ENCODE data around the gene HOXB1. TPM values are rescaled to one million over a fixed set of nuclear protein-coding genes. Genes with fewer than 3 reads are reported as not detected.
"Not testable (repeated sequence)": the region's sequence is repeated elsewhere in the genome, so short reads cannot be mapped to it uniquely, and the experiment has no call there.

HOXB1 gene
- total RNA-seq, 1 donor from 2014 or later = not detected

- no peak overlapping the region for H3K4me2 ChIP-seq
- H4K20me1 ChIP-seq (ENCODE audit: low read depth) = peaks cover 3% of the 10 kb centered on the region
- Mint-ChIP-seq H3K27ac (no peak overlapping the region), H3K36me3 (no peaks in the 10 kb centered on the region), H3K4me3 (no peak overlapping the region), H3K9me3 (no peaks in the 10 kb centered on the region), H3K27me3 (ENCODE audit: insufficient read depth, low read depth) (peaks cover 35% of the 10 kb centered on the region), H3K4me1 (no peaks in the 10 kb centered on the region)
- TF ChIP-seq EZH2 (IDR thresholded peaks at IDR 0.05) (no peak), EZH2phosphoT487 (IDR thresholded peaks at IDR 0.05) (no peak), CTCF (IDR thresholded peaks at IDR 0.05) (no peak)
- no peak overlapping the region for H3K27ac ChIP-seq
- no peak for DNase-seq (ENCODE audit: low spot score)
- no peaks in the 10 kb centered on the region for H3K9me3 ChIP-seq (ENCODE audit: low read depth)
- no peak overlapping the region for H3K9ac ChIP-seq
- peaks cover 94% of the 10 kb centered on the region for H3K27me3 ChIP-seq
- no peaks in the 10 kb centered on the region for H3K79me2 ChIP-seq (ENCODE audit: low read depth)
- H3K4me3 ChIP-seq = no peak overlapping the region
- H2AFZ ChIP-seq (replicated peaks) = no peak overlapping the region
- no peaks in the 10 kb centered on the region for H3F3A ChIP-seq (ENCODE audit: low read depth)
- H3K36me3 ChIP-seq = no peaks in the 10 kb centered on the region
- H3K4me1 ChIP-seq = no peaks in the 10 kb centered on the region
Measured at GRCh38 chr17:48513097-48513496, 17.7 kb downstream of the HOXB1 start.

GRCh38 chr17:48510761-48511604, 19.8 kb downstream of the HOXB1 start:
- TF ChIP-seq EZH2phosphoT487 (IDR thresholded peaks at IDR 0.05) (no peak), CTCF (IDR thresholded peaks at IDR 0.05) (no peak), EZH2 (IDR thresholded peaks at IDR 0.05) (no peak)
- no peaks in the 10 kb centered on the region for H3K36me3 Mint-ChIP-seq
- peaks cover 26% of the 10 kb centered on the region for H3K27me3 Mint-ChIP-seq (ENCODE audit: insufficient read depth, low read depth)

GRCh38 chr17:48510381-48510760, 20.4 kb downstream of the HOXB1 start:
- no peaks in the 10 kb centered on the region for H3K9me3 ChIP-seq (ENCODE audit: low read depth)
- H3F3A ChIP-seq (ENCODE audit: low read depth) = no peaks in the 10 kb centered on the region
- TF ChIP-seq EZH2phosphoT487 (IDR thresholded peaks at IDR 0.05) = no peak
- TF ChIP-seq CTCF (IDR thresholded peaks at IDR 0.05) = no peak
- TF ChIP-seq EZH2 (IDR thresholded peaks at IDR 0.05) = no peak
- no peak overlapping the region for H3K27ac ChIP-seq
- H3K79me2 ChIP-seq (ENCODE audit: low read depth) = no peaks in the 10 kb centered on the region
- no peaks in the 10 kb centered on the region for H3K9me3 Mint-ChIP-seq
- no peak overlapping the region for H3K27ac Mint-ChIP-seq
- no peak for DNase-seq (ENCODE audit: low spot score)
- H4K20me1 ChIP-seq (ENCODE audit: low read depth) = no peaks in the 10 kb centered on the region
- no peaks in the 10 kb centered on the region for H3K36me3 Mint-ChIP-seq
- H3K4me2 ChIP-seq = no peak overlapping the region
- peaks cover 94% of the 10 kb centered on the region for H3K27me3 ChIP-seq
- H3K27me3 Mint-ChIP-seq (ENCODE audit: insufficient read depth, low read depth) = peaks cover 26% of the 10 kb centered on the region
- H3K4me3 Mint-ChIP-seq = no peak overlapping the region
- no peaks in the 10 kb centered on the region for H3K36me3 ChIP-seq
- no peaks in the 10 kb centered on the region for H3K4me1 ChIP-seq
- no peak overlapping the region for H3K9ac ChIP-seq
- peaks cover 8% of the 10 kb centered on the region for H3K4me1 Mint-ChIP-seq
- no peak overlapping the region for H3K4me3 ChIP-seq
- no peak overlapping the region for H2AFZ ChIP-seq (replicated peaks)

More at GRCh38 chr17:48510761-48511604, 19.8 kb downstream of the HOXB1 start:
- no peak for DNase-seq (ENCODE audit: low spot score)
- H3K36me3 ChIP-seq = no peaks in the 10 kb centered on the region
- Mint-ChIP-seq H3K27ac (no peak overlapping the region), H3K4me3 (no peak overlapping the region), H3K9me3 (no peaks in the 10 kb centered on the region), H3K4me1 (peaks cover 5% of the 10 kb centered on the region)
- H3F3A ChIP-seq (ENCODE audit: low read depth) = no peaks in the 10 kb centered on the region
- no peak overlapping the region for H3K4me3 ChIP-seq
- H2AFZ ChIP-seq (replicated peaks) = no peak overlapping the region
- H3K27ac ChIP-seq = no peak overlapping the region
- H3K4me1 ChIP-seq = no peaks in the 10 kb centered on the region
- no peaks in the 10 kb centered on the region for H3K79me2 ChIP-seq (ENCODE audit: low read depth)
- no peak overlapping the region for H3K9ac ChIP-seq
- H3K27me3 ChIP-seq = peaks cover 94% of the 10 kb centered on the region
- no peaks in the 10 kb centered on the region for H4K20me1 ChIP-seq (ENCODE audit: low read depth)
- H3K9me3 ChIP-seq (ENCODE audit: low read depth) = no peaks in the 10 kb centered on the region
- H3K4me2 ChIP-seq = no peak overlapping the region

GRCh38 chr17:48509708-48510107, 21.1 kb downstream of the HOXB1 start:
- DNase-seq (ENCODE audit: low spot score); H4K20me1 ChIP-seq (ENCODE audit: low read depth); H3K4me1 Mint-ChIP-seq; H3K9me3 ChIP-seq (ENCODE audit: low read depth); H3K4me3 Mint-ChIP-seq; H3K4me1 ChIP-seq; H3F3A ChIP-seq (ENCODE audit: low read depth); H2AFZ ChIP-seq (replicated peaks); H3K27ac Mint-ChIP-seq; H3K4me3 ChIP-seq; H3K36me3 Mint-ChIP-seq; H3K79me2 ChIP-seq (ENCODE audit: low read depth); H3K4me2 ChIP-seq; H3K36me3 ChIP-seq; H3K27ac ChIP-seq; H3K9ac ChIP-seq; H3K9me3 Mint-ChIP-seq: not testable (repeated sequence)
- H3K27me3 ChIP-seq = peaks cover 94% of the 10 kb centered on the region
- peaks cover 21% of the 10 kb centered on the region for H3K27me3 Mint-ChIP-seq (ENCODE audit: insufficient read depth, low read depth)
